ENCODE measurements around the gene JPH2.

The JPH2 gene

DNA sequence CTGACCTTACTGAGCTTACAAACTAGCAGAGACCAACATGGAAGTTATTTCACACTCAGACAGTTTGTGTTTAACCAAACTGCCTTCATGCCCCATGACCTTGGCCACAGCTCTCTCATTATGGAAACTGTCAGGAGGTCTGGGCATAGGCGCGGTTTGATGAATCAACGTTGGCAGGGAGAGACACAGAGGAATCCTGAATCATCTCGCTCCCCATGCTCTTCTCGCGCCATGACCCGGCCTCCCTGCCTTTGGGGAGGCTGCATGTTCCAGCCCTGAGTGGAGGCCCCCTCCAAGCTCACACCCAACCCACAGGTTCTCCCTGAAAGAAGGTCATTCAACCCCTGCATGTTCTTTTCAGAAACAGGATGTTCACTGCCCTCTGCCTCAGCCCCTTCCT lies 44.2 kb upstream of the JPH2 start:
- DNase-seq (ENCODE audit: low read depth): peak; percentile 26
- no peak for TF ChIP-seq CTCF (conservative IDR thresholded peaks at IDR 0.05; ENCODE audit: control insufficient read depth, insufficient read depth, low read depth, low read length)
- H3K4me3 ChIP-seq (ENCODE audit: control insufficient read depth, low read depth, low read length): no peak overlapping the region

DNA sequence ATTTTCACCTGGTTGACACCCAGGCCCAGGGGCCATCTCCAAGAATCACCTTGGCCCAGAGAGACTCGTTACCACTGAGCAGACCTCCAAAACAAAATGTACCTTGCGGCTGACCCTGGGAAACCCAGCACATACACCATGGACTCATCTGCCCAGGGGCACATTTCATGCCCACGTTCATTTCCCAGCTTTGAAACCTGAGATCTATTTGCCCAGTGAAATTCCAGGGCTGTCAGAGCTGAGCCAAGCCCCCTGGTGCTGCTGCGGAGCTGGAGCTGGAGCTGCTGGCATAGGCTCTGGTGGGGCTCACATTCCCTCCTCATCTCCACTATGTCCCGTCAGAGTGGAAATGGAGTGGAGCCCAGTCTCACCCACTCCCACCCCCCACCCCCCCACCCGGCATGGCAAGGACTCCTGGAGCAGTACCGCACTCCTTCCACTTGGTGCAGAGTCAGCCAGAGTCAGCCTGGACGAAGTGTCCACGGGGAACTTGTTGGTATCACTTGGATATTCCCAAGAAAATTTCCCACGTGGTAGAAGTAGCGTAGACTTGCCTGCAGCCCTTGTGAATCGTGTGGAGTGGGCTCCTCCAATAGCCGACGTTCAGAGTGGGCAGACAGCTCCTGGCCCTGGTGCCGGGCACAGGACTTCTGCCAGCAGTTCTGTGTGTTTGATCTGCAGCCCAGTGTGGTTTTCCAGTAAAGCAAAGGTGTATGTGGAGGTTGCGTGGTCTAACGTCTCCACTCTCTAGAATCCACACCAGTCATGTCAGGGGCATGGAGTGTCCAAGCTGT lies 41.7 kb upstream of the JPH2 start:
- DNase-seq (ENCODE audit: low read depth): no peak
- no peak for TF ChIP-seq CTCF (conservative IDR thresholded peaks at IDR 0.05; ENCODE audit: control insufficient read depth, insufficient read depth, low read depth, low read length)

GRCh38 chr20:44224637-44225036 lies 37.6 kb upstream of the JPH2 start:
- H3K4me3 ChIP-seq (ENCODE audit: control insufficient read depth, low read depth, low read length): no peak overlapping the region
- no peak for TF ChIP-seq CTCF (conservative IDR thresholded peaks at IDR 0.05; ENCODE audit: control insufficient read depth, insufficient read depth, low read depth, low read length)
- no peak for DNase-seq (ENCODE audit: low read depth)

More for the DNA sequence above, 41.7 kb upstream of the JPH2 start:
- no peak overlapping the region for H3K4me3 ChIP-seq (ENCODE audit: control insufficient read depth, low read depth, low read length)

DNA sequence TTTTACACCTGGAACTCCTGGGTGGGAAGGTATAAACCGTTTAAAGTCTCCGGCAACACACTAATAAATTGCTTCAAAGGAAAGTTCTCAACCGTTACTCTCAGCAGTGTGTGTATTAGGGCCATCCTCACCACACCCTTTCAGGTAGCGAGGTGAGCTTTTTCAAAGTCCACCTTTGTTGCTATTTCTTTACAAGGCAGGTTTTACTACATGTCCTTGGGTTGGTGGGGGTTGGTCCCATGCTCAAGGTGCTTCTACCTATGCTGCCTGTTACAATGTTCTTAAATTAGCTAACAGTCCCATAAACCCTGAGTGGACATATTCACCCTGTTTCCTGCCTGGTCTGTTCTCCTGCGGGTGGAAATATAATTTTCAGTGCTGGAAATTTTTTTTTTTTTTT lies 36.7 kb upstream of the JPH2 start:
- no peak for DNase-seq (ENCODE audit: low read depth)
- TF ChIP-seq CTCF (conservative IDR thresholded peaks at IDR 0.05; ENCODE audit: control insufficient read depth, insufficient read depth, low read depth, low read length): no peak
- H3K4me3 ChIP-seq (ENCODE audit: control insufficient read depth, low read depth, low read length): no peak overlapping the region

- no peak overlapping the region for H3K4me3 ChIP-seq (ENCODE audit: control insufficient read depth, low read depth, low read length)
- no peak for TF ChIP-seq CTCF (conservative IDR thresholded peaks at IDR 0.05; ENCODE audit: control insufficient read depth, insufficient read depth, low read depth, low read length)
- DNase-seq (ENCODE audit: low read depth): no peak
Observed at GRCh38 chr20:44222633-44223368, 35.8 kb upstream of the JPH2 start.

GRCh38 chr20:44222027-44222426 lies 35.0 kb upstream of the JPH2 start:
- no peak for TF ChIP-seq CTCF (conservative IDR thresholded peaks at IDR 0.05; ENCODE audit: control insufficient read depth, insufficient read depth, low read depth, low read length)
- no peak for DNase-seq (ENCODE audit: low read depth)
- no peak overlapping the region for H3K4me3 ChIP-seq (ENCODE audit: control insufficient read depth, low read depth, low read length)

Measured in fibroblast of mammary gland (primary cell).